Measurements from ENCODE around the gene DENND2A. TPM values are rescaled to one million over a fixed set of nuclear protein-coding genes. Genes with fewer than 3 reads are reported as not detected.
"Not testable (repeated sequence)": the region's sequence is repeated elsewhere in the genome, so short reads cannot be mapped to it uniquely, and the experiment has no call there.

Gene DENND2A
- total and polyA plus RNA-seq, 7 donors: 2.7 to 8.7 (median 3.8) TPM

GRCh38 chr7:140668641-140669040 lies 28.0 kb upstream of the DENND2A start:
- TF ChIP-seq CTCF (IDR thresholded peaks at IDR 0.05): no peak

GRCh38 chr7:140667476-140667875 lies 26.9 kb upstream of the DENND2A start:
- Histone ChIP-seq H3K4me1 (peaks cover 5% of the 10 kb centered on the region), H3K4me3 (no peak overlapping the region), H3K9me3 (no peaks in the 10 kb centered on the region), H3K36me3 (ENCODE audit: insufficient read depth in 1 of 2, low read depth in 1 of 2) (no peaks in the 10 kb centered on the region), H3K27ac (no peak overlapping the region), H3K27me3 (ENCODE audit: insufficient read depth in 3 of 3, low read length in 2 of 3) (no peaks in the 10 kb centered on the region)
- DNase-seq (no peak), ATAC-seq (no peak)
- no peak for TF ChIP-seq CTCF (IDR thresholded peaks at IDR 0.05)
- WGBS, 3 donors: 81 to 91% (median 90%) methylated on average over 1 of the region's 1 CpG
- intact Hi-C loops (cut with DNase I): no loop called here

More at GRCh38 chr7:140668641-140669040, 28.0 kb upstream of the DENND2A start:
- no peak for ATAC-seq
- 75 to 87% (median 83%) methylated on average over 1 of the region's 1 CpG for WGBS, 3 donors
- DNase-seq: no peak
- no peaks in the 10 kb centered on the region for H3K9me3 ChIP-seq
- intact Hi-C loops (cut with DNase I): no loop called here
- H3K4me1 ChIP-seq: peaks cover 10% of the 10 kb centered on the region
- H3K27ac ChIP-seq: no peak overlapping the region
- H3K4me3 ChIP-seq: no peak overlapping the region
- H3K36me3 ChIP-seq (ENCODE audit: insufficient read depth in 1 of 2, low read depth in 1 of 2): no peaks in the 10 kb centered on the region
- no peaks in the 10 kb centered on the region for H3K27me3 ChIP-seq (ENCODE audit: insufficient read depth in 3 of 3, low read length in 2 of 3)

- WGBS, 3 donors: 38 to 100% (median 95%) methylated on average over 1 of the region's 2 CpGs
- not testable (repeated sequence) for ATAC-seq
Measured at GRCh38 chr7:140662938-140663337, 22.3 kb upstream of the DENND2A start.

GRCh38 chr7:140661124-140661523 lies 20.5 kb upstream of the DENND2A start:
- ATAC-seq: no peak

More at GRCh38 chr7:140662938-140663337, 22.3 kb upstream of the DENND2A start:
- intact Hi-C loops (cut with DNase I); DNase-seq; H3K27me3 ChIP-seq (ENCODE audit: insufficient read depth in 3 of 3, low read length in 2 of 3); H3K27ac ChIP-seq; H3K4me3 ChIP-seq; H3K36me3 ChIP-seq (ENCODE audit: insufficient read depth in 1 of 2, low read depth in 1 of 2); H3K9me3 ChIP-seq; H3K4me1 ChIP-seq: not testable (repeated sequence)

GRCh38 chr7:140659856-140660255 lies 19.2 kb upstream of the DENND2A start:
- Histone ChIP-seq H3K27me3 (ENCODE audit: insufficient read depth in 3 of 3, low read length in 2 of 3) (no peaks in the 10 kb centered on the region), H3K4me1 (peaks cover 19% of the 10 kb centered on the region), H3K36me3 (ENCODE audit: insufficient read depth in 1 of 2, low read depth in 1 of 2) (no peaks in the 10 kb centered on the region), H3K9me3 (no peaks in the 10 kb centered on the region), H3K27ac (no peak overlapping the region), H3K4me3 (no peak overlapping the region)
- no peak for DNase-seq
- no peak for ATAC-seq
- no peak for TF ChIP-seq CTCF (IDR thresholded peaks at IDR 0.05)
- intact Hi-C loops (cut with DNase I): loop anchor here (10.0 kb wide), 2 partner anchors 255 to 355 kb away; partner anchors contain the start of genes MRPS33 (in 1 of the 2) and RAB19 (in 1 of the 2)
- WGBS, 3 donors: 28 to 35% (median 33%) methylated on average over 8 of the region's 8 CpGs

More at GRCh38 chr7:140661124-140661523, 20.5 kb upstream of the DENND2A start:
- Histone ChIP-seq H3K4me1 (peaks cover 14% of the 10 kb centered on the region), H3K36me3 (ENCODE audit: insufficient read depth in 1 of 2, low read depth in 1 of 2) (no peaks in the 10 kb centered on the region), H3K9me3 (no peaks in the 10 kb centered on the region), H3K27ac (no peak overlapping the region), H3K4me3 (no peak overlapping the region), H3K27me3 (ENCODE audit: insufficient read depth in 3 of 3, low read length in 2 of 3) (no peaks in the 10 kb centered on the region)
- TF ChIP-seq CTCF (IDR thresholded peaks at IDR 0.05): no peak
- no peak for DNase-seq
- intact Hi-C loops (cut with DNase I): no loop called here
- WGBS, 3 donors: 56 to 70% (median 69%) methylated on average over 2 of the region's 2 CpGs
